GM19467 (cell line): ENCODE results near the gene CSNK1A1L.
"Not testable (repeated sequence)": the region's sequence is repeated elsewhere in the genome, so short reads cannot be mapped to it uniquely, and the experiment has no call there.

ENCODE experiments used
- ATAC-seq: cut with Tn5 transposase; IDR thresholded peaks from one replicate; pipeline ENCODE4 v1.9.1; 2021; ENCODE audit warnings: mild to moderate bottlenecking, moderate library complexity; ENCODE audit not compliant: unreplicated experiment

Gene CSNK1A1L

GRCh38 chr13:37059848-37060192 is 45.6 kb downstream of the CSNK1A1L start:
- peak; percentile 26 for ATAC-seq

- ATAC-seq, result peak; percentile 98
These were observed 46.3 kb downstream of the CSNK1A1L start, which contains the start of gene SUPT20H for GRCh38 chr13:37058910-37059847. Gene SUPT20H, minus strand, starts transcription at chr13:37059688. Its CDS starts 8,198 bp downstream, at chr13:37051490.

- not testable (repeated sequence) for ATAC-seq
These were observed 49.2 kb downstream of the CSNK1A1L start for GRCh38 chr13:37056228-37056627.
